GM11168 (cell line): Measurements from ENCODE around the gene BASP1.
"Not testable (repeated sequence)": the region's sequence is repeated elsewhere in the genome, so short reads cannot be mapped to it uniquely, and the experiment has no call there.

Experiments
- in situ Hi-C: fragments of 300-500 bp; cut with MboI; formaldehyde crosslinking; loops from one replicate; pipeline ENCODE4 v1.12.0; 2022; ENCODE audit warnings: low sequenced_read_pairs; ENCODE audit not compliant: unreplicated experiment

Gene BASP1

DNA sequence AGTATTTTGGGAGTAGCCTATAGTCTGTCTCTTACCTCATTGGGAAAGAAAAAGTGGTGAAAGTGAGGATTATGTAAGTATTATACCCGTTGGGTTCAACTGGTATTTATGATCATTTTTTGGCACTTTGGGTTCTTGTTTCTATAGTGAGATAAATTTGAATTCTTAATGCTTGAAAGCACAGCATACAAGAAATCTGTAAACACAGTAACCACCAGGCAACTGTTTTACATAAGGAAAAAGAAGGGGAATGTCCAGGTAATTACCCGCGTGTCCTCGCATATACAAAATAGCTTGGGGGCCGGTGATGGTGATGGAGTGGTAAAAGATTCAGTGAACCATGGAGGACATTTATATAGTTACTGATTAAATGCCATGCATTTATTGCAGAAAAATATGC is 60.5 kb downstream of the BASP1 start:
- in situ Hi-C loops: no loop called here

DNA sequence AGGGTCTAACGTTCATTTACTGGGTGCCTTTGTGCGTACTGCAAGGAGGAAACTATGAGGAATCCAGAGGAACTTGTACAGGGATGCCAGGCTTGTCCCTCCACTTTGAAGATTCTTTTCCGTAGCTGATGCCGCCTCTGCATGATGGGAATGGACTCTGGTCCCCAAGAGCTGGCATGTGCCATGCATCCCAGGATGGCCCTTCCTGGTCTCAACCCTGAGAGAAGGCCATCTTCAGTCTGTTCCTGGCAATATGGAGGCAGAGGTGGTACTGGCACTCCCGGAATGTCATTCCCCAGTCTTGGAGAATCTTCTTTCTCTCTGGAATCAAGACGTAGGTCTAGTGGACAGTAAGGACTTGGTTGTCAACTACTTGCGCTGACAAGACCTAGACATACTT is 61.5 kb downstream of the BASP1 start:
- in situ Hi-C loops: no loop called here

DNA sequence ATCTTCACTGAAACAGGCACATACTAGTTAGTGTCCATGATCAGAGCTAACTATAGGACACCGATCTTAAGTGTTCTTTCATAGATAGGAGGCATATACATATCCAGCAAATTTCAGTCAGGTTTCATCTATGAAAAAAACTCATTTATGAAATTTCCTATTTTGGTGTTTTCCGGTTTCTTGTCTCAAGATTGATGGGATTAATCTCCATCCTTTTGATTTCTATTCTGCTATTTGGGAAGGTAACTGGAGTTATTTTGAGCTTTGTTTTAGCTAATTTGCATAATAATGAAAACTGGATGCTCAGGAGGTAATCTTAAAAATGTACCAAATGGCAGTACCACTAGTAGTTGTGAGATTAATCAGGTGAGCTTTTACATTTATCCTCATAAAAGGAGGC is 62.1 kb downstream of the BASP1 start:
- in situ Hi-C loops: no loop called here

DNA sequence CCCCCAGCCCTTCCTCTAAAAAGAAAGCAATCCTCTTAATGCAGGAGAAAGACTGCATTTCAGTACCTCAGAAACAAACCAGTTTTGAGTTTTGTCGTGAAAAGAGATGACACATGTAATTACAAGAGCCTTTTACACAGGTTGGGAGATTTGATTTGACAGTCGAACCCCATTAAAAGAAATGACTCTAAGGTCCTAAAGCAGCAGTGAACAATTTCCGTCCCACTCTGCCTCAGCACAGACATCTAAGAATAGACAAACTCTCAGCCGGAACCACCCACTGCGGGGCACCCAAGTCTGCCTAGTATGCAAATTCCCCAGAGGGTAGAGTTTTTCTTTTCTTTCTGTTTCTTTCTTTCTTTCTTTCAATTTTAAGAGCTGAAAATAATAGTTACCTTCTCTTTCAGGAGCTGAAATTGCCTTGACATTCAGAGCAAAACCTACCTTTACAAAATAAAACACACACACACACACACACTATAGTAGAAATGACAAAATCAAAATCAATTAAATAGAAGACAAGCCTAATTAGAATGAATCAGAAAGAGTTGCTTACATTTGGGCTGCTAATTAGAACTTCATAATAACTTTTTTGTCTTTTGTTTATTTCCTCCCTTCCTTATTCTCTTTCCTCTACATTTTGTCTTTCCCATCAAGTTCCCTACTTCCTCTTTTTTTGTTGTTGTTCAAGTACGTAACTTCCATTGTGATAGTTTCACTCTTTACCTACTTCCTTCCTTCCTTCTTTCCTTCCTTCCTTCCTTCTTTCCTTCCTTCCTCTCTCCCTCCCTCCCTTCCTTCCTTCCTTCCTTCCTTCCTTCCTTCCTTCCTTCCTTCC is 65.1 kb downstream of the BASP1 start:
- in situ Hi-C loops: no loop called here

DNA sequence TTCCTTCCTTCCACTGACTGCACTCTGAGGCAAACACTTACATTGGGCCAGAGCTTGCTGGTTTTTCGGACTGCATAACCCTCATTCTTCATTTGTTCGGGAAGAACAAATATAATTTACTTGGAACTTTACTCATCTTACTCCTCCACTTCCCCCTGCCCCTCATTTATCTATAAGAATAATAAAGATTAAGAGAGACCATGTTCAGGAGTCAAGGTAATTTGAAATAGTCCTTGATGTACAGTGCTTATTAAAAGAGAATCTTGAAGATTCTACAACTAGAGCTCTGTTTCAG is 65.6 kb downstream of the BASP1 start:
- in situ Hi-C loops: no loop called here

DNA sequence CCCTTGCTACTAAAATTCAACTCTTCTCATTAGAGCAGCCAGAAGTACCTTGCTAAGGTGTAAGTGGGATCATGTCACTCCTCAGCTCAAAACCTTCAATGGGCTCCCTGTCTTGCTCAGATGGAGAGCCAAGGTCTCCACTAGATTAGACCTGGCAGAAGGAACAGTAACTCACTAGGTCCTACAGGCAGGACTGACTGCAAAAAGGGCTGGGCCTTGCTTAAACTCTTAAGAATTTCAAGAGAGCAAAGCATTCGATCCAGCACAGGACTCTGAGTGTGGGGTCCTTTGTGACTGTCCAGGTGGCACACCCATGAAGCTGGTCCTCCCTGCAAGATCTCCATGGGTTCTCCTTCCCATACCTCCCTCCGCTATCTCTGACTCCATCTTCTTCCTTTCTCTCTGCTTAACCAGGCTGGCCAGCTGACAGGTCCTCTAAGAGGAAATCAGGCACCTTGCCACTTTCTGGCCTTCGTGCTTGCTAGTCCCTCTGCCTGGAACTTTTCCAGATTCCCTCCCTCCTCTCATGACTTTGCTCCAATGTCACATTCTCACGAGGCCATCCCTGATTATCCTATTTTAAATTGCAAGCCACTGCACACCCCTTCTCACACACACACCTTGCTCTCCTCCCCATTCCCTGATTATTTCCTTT is 70.2 kb downstream of the BASP1 start:
- in situ Hi-C loops: no loop called here

DNA sequence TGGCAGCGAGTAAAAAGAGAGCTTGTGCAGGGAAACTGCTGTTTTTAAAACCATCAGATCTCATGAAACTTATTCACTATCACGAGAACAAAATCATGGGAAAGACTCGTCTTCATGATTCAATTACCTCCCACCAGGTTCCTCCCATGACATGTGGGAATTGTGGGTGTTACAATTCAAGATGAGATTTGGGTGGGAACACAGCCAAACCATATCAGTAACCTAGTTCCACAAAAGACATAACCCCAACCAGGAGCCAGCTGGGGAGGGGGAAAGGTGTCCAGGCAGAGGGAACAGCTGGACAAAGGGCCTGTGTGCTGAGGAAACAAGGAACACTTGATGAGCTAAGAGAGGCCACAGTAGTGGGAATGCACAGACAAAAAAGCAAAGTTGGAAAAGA is 71.1 kb downstream of the BASP1 start:
- in situ Hi-C loops: no loop called here

DNA sequence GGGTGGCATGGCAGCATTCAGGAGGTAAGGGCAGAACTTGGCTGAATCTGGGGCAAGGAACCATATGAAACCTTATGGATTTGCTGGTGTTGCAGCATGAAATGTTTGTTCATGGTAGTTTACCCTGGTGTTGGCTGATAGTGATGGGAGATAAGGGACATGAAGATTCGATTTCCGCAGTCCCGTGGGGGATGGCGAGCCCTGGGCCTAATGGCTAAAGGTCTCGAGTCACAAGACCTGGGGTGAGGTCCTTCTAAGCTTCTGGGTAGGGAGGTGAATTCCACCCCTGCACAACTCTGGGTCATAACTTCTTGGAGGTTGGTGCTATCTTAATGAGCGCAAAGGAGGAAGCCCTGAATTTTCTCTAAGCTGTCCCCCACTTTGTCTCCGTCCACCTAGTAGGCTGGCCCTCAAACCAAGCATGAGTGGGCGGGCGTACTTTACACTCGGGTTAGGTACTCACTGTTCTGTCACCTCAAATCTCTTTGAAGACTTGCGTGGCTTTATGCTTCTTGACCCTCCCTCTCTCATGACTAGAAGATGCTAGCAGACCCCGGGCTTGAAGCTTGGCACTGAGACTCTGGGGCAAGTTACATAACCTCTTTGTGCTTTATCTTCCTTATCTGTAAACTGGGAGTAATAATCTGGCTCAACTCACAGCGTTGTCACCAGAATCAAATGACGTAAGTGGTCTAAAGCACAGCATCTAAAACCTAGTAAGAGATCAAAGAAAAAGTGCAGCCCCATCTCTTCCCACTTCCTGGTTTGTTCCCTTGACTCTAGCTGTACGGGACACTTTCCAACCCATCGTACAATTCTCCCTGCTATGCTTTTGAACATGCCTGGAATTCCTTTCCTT is 72.5 kb downstream of the BASP1 start:
- in situ Hi-C loops: no loop called here

DNA sequence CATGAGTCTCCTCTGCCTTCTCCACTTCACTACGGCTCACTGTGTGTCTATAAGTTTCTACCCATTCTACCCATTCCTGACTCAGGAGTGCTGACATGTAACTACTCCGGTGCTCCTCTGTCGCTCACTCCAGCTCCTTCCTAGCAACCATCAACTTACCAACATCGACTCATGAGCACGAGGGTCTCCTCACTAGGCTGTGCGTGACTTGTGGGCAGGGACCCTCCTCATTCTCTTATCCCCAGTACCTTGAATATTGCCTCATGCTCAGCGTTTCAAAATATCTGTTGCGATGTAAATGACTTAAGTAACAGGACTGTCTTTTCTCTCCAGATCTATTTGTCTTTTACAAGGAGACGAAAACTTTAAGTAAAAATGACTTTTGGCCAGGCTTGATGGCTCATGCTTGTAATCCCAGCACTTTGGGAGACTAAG is 73.1 kb downstream of the BASP1 start:
- in situ Hi-C loops: no loop called here

DNA sequence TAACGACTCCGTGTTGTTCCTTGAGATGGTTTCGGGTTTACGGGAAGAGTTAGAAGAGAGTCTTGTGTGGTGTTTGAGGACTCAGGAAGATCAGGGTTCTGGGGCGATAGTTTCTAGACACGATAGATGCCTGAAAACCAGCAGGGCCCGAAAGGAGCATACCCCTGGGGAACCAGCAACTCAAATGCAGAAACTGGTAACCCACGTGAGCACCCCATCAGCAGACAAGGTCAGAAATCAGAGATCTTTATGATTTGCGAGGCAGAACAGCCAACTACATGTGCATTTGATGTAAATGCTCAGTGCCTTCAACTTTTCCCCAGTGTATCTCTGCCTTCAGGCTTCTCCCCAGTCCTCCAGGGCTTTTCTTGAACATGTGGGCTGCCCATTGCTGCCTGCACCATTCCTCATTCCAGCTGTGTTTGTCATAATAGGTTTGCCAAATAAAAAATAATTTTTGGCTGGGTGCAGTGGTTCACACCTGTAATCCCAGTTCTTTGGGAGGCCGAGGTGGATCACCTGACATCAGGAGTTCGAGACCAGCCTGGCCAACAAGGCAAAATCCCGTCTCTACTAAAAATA is 75.1 kb downstream of the BASP1 start:
- in situ Hi-C loops: no loop called here

DNA sequence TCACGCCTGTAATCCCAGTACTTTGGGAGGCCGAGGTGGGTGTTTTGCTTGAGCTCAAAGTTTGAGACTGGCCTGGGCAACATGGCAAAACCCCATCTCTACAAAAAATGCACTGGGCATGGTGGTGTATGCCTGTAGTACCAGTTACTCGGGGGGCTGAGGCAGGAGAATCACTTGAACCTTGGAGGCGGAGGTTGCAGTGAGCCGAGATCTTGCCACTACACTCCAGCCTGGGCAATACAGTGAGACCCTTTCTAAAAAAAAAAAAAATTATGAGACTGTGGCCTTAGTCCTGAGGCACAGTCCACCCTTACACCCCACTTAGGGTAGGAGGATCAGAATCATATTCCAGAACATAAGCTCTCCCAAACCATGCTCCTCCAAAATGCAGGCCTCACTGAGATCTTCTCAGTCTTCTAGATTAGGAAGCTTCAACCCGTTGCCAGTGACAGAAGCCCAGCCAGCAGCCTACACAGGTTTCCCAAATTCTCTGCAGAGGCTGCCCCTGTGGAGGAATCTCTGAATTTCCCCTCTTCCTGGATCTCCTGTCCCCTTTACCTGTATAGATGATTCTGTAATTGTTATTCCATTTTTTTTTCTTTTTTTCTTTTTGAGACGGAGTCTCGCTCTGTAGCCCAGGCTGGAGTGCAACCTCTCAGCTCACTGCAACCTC is 77.3 kb downstream of the BASP1 start:
- in situ Hi-C loops: no loop called here

DNA sequence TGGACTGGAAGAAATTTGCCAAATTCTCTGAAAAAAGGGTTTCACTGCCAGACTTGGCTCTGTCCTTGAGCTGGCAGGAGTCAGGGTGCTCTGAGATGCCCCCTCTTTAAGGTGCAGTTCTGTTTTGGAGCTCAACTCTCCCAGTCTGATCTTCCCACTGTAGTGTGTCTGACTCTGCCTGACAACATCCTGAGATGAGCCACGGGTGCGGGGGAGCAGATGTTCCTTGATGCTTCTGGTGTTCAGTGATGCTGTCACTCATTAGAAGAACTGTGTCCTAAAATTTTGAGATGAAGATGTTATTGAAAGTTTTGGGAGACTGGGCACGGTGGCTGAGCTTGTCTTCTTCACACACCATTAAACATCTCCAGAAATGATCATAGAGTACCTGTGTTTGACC is 78.2 kb downstream of the BASP1 start:
- in situ Hi-C loops: no loop called here

DNA sequence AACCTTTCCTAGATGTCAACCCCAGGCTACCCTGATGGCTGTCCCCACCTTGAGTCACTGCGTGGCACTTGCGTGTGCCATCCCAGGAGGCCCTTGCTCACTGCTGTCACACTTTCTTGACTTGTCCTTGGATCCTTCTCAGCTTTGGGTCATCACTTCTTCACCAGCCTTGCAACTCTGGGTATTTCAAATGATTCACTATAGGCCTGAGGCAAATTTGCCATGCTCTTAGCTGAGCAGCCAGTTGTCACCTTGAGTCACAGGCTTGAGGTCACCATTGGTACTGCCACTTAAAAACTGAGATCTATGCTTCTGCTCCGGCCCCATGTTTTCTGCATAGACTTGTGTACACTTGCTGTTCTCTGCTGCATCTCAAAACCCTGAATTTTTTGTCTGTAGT is 84.7 kb downstream of the BASP1 start:
- in situ Hi-C loops: no loop called here

DNA sequence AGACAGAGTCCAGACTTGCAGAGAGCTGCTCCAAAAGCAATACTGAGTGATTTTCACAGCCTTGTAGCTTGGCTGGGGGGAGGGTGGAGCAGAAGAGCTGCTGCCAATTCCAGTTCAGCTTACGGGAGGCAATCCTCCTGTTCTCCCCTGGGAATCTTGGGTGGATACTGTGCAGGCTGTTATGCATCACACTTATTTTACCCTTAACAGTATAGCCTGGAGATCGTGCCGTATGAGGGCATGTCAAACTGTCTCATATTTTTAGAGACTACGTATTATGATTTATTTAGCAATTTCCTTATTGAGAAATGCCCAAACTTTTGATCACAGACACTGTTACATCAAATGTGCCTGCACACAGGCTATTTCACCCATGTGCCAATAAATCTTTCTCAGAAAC is 85.2 kb downstream of the BASP1 start:
- in situ Hi-C loops: no loop called here

DNA sequence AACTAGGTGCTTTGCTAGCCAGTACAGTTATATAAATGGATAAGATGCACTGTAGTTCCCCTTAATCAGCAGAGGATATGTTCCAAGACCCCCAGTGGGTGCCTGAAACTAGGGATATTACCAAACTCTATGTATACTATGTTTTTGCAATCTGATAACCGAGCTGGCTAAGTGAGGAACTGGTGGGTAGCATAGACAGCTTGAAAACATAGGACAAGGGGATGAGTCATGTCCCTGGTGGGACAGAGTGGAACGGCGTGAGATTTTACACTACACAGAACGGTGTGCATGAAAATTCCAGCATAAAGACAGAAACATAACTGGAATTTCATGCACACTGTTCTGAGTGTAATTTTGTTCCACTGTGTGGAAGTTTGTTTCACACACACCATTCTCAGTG is 86.9 kb downstream of the BASP1 start:
- in situ Hi-C loops: no loop called here

DNA sequence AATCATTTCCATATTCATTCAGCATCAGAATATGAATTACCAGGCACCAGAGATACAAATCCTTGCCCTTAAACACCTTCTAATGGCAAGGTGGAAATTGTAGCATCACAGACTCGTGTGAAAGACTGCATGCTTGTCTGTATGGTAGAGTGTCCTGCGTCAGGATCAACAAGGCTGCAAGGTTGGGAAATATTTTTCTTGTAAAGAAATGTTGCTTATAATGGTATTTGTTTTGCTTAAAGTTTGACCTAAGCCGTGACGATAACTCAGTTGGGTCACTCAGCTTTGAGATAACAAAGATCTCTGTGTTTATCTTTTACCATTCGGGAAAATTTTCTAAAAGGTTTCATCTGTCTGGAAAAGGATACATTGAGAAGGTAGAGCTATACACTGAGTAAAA is 87.6 kb downstream of the BASP1 start:
- in situ Hi-C loops: no loop called here

DNA sequence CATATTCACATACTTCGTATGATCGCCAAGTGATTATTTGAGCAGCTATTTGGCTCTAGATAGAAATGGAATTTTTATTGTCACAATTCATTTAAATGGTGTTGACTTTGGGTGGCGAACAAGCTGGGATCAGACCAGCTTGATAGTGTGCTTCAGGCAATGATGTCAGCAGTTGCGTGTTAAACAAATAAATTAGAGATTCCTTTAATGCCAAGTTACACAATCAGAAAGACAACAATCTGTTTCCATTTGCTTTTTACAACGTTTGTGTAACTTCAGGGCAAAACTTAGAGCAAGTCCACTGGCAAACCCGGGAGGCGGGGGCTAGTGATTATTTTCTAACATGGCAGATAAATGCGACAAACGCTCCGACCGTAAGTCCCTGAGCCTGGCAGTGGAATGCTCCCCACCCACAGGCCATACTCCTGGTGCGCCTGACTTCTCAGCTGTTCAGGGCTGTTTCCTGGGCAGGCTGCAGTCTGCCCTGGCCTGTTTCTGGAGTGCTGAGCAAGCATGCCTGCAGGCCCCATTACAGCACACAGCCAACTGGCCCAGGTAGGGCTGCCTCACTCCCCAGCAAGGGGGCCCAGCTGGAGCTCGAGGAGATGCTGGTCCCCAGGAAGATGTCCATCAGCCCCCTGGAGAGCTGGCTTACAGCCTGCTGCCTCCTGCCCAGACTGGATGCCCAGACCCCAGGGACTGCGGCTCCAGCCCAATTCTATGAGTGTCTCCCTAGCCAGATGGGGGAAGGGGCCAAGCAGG is 88.7 kb downstream of the BASP1 start:
- in situ Hi-C loops: no loop called here

DNA sequence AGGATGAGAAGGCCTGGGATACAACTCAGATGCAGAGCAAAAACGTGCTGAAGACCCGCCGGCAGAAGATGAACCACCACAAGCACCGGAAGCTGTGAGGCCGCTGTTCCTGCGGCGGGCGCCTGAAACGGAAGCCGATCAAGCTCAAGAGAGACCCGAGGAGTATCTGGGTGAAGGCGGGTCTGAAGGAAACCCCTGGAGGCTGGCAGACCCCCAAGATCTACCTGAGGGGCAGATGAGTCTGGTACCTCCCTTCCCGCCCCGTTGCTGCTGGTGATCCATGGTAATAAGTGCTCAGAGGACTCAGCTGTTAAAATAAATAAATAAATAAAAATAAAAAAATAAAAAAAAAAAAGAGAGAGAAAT is 89.3 kb downstream of the BASP1 start:
- in situ Hi-C loops: no loop called here

DNA sequence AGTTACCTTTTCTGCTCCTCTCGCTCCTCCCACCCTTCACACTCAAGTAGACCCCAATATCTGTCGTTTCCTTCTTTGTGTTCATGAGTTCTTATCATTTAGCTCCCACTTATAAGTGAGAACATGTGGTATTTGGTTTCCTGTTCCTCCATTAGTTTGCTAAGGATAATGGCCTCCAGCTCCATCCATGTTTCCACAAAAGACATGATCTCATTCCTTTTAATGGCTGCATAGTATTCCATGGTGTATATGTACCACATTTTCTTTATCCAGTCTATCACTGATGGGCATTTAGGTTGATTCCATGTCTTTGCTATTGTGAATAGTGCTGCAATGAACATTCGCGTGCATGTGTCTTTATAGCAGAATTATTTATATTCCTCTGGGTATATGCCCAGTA is 90.0 kb downstream of the BASP1 start:
- in situ Hi-C loops: not testable (repeated sequence)
